ENCODE data around the gene RALGAPB.
"Not testable (repeated sequence)": the region's sequence is repeated elsewhere in the genome, so short reads cannot be mapped to it uniquely, and the experiment has no call there.

Gene RALGAPB

DNA sequence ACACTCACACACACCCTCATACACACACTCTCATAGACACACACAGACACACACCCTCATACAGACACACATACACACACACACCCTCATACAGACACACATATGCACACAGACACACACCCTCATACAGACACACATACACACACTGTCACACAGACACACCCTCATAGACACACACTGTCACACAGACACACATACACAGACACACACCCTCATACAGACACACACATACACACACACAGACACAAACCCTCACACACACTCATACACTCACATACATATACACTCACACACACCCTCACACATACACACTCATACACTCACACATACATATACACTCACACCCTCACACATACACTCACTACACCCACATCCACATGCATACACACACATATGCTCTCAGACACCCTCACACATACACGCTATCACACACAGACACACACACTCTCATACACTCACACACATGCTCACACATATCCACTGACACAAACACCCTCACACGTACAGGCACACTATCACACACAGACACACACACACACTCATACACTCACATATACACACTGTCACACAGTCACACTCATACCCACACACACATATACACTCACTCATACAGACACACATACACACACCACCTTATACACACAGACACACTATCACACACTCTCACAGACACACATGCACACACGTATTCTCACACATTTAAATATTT, 117.5 kb downstream of the RALGAPB start:
- no peak for DNase-seq

DNA sequence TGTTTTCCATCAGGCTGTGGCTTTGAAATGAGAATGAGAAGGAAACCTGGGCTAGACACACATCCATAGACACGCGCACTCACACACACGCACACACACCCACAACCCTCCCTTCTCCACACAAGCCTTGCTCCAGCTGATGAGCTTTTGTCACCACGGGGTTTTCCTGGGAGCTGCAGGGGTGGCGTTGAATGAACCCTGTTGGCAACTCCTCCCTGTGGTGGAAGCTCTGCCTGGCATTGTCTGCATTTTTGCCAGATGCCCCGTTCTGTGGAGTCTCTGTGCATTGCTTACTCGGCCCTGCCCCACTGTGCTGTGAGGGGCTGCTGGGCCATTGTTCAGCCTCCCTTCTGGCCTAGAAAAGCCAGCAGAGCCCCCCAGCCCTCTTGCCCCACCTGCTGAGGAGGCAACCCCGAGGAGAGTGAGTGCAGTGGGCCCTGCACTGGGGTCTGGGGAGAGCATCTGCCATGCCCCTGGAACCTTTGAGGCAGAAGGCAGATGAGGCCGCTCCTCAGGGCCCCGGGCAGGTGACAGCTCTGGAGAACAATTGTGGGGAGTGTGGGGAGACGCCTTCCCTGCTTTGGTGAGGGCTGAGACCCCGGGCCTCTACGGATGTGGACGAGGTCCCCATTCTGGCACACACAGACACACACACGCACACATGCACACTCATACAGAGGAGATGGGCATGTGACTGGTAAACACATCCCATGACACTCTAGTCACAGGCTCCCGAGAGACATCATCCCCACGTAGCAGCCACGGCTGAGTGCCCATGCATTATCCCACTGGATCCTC, 118.2 kb downstream of the RALGAPB start:
- DNase-seq = no peak

DNA sequence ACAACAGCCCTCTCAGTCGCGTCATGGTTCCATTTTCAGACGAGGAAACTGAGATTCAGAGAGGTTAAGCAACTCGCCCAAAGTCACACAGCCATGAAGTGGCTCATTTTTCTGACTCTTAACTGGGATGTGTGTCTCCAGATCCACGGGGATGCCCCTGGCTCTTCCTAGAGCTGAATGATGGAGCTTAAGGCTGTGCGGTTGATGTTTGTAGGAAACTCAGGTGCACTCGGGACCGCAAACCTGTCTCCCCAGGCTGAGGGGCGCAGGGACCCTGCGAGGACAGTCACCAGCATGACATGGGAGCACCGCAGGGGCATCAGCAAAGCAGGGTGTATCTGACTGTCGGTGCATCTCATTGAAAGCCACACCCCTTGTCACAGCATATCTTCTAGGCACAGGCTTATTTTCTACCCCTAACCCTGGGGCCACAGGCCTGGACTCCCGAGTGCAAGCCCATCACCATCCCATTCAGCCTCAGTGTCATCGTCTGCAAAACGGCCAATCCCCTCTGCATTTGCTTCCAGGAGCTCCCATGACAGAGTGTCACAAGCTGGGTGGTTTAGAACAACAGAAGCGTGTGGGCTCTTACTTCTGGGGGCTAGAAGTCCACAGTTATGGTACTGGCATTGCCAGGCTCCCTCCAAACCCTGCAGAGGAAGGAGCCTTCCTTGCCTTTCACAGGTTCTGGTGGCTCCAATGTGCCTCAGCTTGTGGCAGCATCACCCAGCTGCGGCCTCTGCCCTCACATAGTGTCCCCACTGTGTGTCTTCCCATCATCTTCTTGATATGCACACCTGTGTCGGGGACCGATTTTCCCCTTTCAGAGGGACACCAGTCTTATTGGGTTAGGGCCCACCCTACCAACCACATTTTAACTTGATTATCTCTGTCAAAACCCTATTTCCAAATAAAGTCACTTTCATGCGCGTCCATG, 119.1 kb downstream of the RALGAPB start:
- no peak for DNase-seq

DNA sequence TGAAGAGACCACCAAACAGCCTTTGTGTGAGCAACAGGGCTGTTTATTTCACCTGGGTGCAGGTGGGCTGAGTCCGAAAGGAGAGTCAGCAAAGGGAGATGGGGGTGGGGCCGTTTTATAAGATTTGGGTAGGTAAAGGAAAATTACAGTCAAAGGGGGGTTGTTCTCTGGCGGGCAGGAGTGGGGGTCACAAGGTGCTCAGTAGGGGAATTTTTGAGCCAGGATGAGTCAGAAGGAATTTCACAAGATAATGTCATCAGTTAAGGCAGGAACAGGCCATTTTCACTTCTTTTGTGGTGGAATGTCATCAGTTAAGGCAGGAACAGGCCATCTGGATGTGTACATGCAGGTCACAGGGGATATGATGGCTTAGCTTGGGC, 119.8 kb downstream of the RALGAPB start:
- not testable (repeated sequence) for DNase-seq

DNA sequence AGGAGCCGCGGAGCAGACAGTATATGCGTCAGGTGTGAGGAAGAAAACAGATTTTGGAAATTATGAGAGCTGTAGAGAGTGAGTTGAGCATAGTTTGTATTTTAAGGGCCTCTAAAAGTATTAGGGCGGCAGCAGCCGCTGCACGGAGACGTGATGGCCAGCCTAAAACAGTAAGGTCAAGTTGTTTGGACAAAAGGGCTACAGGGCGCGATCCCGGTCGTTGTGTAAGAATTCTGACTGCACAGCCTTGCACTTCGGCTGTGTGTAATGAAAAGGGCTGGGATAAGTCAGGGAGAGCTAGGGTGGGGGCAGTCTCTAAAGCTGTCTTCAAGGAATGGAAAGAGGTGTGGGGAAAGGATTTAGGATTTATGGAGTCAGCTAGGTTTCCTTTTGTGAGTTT, 121.6 kb downstream of the RALGAPB start:
- not testable (repeated sequence) for DNase-seq

DNA sequence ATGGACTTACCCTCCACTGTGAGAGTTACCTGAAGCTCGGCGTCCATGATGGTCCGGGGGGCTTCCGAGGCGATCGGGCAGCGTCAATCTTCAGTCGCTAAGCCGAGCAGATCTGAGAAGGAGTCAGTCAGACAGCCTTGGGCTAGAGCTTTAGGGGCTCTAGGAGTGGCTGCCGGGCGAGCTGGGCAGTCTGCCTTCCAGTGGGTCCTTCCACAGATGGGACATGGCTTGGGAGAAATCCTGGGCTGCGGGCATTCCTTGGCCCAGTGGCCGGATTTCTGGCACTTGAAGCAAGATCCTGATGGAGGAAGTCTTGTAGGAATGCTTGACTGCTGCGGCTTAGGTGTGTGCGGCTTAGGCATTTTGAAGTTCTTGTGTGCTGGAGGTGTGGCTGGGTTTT, 123.2 kb downstream of the RALGAPB start:
- DNase-seq = not testable (repeated sequence)

DNA sequence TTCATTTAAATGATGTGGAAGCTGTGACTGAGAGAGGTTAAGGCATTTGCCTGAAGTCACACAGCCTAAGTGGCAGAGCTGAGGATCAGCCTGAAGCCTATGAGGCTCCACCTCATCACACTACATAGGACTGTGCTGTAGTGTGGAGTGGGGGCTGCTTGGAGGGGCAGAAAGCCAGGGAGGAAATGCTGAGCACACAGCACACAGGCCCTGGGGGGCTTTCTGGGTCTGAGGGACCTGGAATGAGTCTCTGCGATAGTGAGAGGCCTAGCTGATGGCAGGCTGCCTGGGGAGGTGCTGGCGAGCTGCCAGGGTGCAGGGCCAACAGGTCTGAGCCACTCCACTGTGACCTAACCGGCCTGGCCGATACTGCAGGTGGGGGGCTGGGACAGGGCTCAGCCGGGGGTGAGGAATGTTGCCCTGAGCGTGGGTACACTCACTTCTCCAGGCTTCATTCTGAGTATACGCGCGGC, 126.8 kb downstream of the RALGAPB start:
- DNase-seq = no peak

DNA sequence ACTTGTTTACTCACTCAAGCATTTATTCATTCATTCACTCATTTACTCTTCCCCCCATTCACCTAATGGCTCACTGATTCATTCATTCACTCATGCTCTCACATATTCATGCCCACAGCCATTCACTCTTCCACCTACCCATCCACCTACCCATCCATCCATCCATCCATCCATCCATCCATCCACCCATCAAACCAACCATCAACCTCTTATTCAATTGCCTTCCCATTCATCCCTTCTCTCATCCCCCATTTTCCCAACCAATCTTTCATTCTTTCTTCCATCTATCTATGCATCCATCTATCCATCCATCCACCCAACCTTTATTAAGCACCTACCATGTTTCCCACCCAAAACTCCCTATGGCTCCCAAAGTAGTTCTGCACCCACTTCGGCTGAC, 127.4 kb downstream of the RALGAPB start:
- DNase-seq = no peak

DNA sequence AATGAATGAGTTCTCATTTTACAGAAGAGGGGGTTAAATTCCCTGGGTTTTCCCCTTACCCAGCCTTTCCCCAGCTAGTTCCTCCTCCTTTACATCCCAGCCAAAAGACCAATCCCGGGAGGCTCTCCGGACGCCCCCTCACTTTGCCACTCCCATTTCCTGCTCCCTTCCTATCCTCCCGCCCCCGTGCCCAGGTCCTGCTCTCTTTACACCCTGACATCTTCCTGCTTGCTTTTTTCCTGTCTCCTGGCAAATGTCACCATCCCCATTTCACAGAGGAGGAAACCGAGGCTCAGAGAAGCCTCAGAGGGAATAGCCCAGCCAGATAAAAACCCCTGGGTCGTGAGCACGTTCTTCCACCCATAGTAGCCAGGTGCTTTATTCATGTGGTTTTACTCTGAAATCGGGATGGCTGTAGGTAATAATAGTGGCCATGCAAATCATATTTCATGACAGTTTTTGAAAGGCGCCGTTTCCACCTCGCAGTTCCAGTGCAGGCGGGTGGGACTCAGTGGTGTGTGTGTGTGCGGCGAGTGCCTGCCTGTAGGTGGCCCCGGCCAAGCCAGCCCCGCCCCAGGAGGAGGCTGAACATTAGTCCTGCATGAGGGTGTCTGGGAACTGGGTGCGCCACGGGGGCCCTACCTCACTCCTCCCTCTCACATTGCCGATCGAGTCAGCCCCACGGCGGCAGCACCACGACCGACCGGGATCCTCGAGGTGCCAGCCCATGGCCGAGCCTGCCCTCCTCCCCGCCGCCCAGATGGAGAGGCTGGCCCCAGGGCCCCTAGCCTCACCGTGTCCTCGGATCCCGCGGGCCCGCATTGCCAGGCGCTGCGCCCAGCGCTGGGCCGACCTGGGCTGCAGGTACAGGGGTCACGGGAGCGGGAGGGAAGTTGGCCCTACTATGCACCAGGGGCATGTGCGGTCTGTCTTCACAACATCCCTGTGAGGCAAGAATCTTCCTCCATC, 128.9 kb downstream of the RALGAPB start, which contains the start of gene ARHGAP40:
TSS of gene ARHGAP40 (plus strand) at position 594 of the 969 bp plus-strand sequence.
- DNase-seq = no peak

DNA sequence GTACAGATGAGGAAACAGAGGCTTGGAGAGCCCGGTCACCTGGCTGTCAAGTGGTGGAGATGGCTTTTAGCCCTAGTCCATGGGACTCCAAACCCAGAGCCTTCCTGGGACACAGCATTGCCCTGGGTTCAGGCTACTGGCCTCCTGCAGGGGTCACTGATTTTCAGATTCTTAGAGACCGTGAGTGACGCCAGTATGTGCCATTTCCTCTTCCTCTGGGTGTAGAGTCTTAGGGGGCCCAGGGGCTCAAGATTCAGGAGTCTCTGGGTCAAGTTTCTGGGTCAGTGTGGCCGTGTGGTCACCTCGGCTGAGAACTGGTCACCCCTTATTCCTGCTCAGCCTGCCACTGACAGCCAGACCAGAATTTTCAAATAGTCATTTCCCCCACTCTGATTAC, 129.5 kb downstream of the RALGAPB start:
- DNase-seq = no peak

DNA sequence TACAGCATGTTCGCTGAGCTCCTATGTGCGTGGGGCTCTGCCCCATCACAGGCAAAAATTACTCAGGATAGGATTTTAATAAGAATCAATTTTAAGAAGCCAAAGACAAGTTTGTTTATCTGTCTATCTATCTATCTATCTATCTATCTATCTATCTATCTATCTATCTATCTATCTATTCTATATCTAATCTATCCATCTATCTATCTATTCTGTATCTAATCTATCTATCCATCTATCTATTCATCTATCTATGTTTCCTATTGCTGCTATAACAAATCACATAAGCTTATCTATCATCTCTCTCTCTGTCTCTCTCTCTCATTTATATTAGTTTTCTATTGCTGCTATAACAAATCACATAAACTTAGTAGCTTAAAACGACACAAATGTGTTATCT, 130.6 kb downstream of the RALGAPB start:
- no peak for DNase-seq

DNA sequence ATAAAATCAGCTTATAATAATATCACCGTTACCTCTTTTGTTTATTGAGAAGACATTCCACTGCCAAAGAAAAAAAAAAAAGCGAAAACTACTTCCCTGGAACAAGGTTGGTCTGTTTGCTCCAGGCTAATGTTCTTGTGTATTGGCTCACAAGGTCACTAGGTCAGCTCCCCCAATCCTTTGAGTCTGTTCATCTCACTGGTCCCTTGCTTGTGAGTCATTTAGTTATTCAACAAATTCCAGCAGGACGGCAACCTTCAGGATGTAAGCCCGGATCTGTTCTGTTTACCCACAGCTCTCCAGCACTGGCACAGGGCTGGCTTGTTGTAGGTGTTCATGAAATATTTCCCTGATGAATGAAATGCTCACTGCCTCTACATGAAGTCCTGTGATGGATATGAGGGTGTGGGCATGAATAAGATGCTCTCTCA, 132.2 kb downstream of the RALGAPB start:
- no peak for DNase-seq

DNA sequence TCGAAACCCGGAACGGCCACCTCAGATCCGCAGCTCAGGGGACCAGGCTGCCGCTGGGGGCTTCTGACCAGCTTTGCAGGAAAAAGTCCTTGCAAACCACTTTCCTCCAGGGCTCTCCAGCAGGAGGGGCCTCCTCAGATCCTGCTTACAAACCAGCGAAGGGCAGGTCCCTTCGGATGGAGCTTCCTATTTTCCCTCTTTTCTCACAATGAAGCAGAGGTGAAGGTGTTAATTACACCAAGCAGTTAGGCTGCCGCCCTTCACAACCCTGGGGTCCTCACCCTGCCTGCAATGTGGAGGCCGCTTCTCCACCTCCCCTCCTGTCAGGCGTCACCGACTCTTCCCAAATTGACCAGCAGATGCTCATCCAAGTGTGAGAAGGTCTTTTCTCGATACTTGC, 134.7 kb downstream of the RALGAPB start:
- DNase-seq = no peak

DNA sequence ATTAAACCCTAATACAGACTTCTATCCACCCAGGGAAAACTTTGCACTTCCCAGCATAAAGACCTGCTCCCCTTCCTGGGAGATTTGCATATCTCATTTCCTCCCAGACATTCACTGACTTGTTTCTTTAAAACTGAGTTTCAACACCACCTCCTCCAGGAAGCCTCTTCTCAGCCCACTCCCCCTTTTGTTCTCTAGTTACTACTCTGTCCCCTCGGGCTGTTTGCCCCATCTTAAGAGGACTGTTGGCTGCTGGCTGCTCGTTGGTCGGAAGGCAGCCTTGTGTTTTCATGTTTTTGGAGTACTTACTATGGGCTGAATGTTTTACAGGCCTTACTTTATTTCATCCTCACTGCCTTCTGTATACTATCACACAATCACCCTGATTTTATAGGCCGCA, 135.5 kb downstream of the RALGAPB start:
- DNase-seq = no peak

DNA sequence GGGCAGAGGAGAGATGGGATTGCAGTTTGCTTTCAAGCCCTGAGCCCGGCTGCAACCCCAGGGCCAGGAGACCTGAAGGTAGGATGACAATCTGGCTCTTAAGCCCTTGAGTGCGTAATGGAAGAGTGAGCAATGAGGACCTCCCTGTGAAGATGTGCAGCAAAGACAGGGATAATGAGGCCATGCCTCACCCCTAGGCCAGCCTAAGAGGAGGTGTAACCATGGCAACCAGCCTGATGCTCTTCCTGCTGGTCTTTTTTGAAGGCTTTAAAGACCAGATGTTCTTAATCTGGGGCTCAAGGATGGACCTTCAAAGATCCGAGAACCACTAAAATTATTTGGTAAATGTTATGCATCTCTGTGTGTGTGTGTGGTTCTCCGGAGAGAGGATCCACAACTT, 137.2 kb downstream of the RALGAPB start:
- DNase-seq = no peak

DNA sequence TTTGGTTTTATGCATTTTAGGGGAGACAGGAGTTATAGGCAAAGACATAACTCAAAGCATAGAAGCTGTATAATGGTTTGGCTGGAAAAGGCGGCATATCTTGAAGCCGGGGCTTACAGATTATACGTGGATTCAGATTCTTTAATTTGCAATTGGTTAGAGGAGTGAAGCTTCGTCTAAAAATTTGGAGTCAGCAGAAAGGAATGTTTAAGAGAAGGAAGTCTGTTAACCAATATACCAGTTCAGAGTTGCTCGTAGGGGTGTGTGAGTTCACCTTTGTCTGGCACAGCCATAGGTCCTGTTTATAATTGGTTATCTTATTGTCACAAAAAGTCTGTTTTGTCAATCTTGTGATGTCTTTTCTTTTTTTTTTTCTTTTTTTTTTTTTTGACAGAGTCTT, 137.9 kb downstream of the RALGAPB start:
- no peak for DNase-seq

DNA sequence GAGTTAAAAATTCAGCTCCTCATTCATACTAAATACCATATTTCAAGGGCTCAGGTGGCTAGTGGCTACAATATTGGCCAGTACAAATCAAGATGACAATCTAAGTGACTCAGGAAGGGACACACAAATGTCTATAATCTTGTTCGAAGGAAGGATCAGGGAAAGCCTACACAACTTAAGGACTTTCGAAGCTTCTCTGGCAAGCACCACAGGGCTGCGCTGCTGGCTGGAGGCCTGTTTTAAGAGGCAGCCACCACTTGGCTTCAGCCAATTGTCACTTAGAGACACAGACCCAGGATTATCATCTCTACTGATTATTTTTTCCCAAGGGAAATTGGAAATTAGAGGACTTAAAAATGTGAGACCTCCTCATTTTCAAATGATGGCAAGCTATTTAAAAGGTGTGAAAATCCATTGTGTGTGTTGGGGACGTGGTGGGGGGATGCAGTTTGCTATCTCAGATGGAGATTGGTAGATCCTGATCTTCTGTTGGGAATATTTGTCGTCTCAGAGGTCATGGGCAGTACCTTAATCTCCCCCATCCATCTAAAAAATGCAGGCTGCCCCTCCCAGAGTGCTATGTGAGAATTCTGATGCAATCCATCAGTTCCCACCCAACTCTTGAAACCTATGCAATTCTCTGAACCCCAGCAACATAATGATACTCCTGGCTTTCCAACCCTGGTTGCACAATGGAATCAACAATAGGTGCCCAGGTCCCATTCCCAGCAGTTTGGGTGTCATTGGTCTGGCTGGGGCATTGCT, 140.3 kb downstream of the RALGAPB start:
- no peak for DNase-seq

DNA sequence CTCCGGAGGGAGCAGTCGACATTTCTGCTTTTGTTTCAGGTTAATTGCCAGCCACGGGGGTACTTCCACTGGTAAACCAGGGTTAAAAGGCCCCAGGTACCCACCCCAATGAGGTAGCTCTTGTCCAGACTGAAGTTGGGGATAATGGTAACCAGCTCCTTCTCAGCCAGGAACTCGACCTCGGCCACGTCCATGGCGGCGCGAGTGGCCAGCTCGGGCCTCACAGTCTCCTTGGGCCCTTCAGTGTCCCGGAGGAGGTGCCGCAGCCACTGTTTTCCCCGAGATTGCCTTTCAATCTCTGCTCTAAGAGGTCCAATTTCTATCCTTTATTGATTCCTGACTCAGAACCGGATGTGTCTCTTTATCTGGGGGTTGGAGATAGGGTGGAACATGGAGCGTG, 142.6 kb downstream of the RALGAPB start:
- no peak for DNase-seq

DNA sequence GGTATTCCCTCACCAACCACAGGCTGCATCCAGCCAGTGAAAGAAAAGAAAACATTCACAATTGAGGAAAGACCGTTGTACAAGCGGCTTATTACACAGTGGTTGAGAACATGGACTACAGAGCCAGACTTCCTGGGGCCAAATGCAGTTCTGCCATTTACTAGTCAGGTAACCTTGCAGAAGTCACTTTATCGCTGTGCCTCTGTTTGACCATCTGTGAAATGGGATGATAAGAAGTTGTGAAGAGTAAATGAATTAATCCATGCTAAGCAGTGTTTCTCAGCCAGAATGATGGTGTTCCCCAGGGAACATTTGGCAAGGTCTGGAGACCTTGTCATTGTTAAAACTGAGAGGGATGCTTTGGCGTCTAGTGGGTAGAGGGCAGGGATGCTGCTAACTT, 143.8 kb downstream of the RALGAPB start:
- DNase-seq = no peak

DNA sequence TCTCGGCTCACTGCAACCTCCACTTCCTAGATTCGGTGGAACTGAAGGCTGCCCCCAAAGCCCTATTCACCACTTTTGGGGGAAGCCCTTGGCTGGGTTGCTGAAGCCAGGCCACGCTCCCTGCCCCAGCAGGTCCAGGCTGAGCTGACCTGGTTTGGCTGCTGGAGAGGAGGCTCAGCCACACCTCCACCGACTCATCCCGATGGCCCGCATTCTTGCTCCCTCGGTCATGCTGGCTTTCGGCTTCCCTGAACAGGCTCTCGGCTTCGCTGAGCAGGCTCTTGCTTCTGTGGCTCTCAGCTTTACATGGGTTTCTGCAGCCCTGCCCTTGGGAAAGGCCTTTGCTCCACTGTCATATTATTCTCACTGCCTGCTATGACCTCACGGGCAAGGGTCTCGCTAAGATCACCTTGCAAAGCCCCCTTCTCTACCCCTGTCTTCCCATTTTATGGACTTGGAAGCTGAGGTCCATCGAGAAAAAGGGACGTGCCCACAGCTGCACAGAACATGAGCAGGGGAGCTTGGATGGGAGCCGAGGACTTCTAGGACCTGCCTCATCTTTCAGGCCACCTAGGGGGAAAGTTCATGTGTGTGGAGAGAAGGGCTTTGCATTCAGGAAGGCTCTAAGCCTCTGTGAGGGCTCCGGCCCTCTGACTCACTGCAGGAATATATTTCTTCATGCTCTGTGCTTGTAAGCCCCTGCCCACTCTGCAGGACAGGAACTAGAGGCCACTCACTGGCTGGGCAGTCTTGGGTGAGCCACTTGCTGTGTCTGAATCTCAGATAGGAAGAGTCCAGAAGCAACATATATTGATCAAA, 144.6 kb downstream of the RALGAPB start:
- DNase-seq = no peak
